Keratinocyte (primary cell): Measurements from ENCODE around the gene SLC43A1. TPM values are rescaled to one million over a fixed set of nuclear protein-coding genes. Genes with fewer than 3 reads are reported as not detected.
A peak's percentile ranks its signal among the peaks of the same experiment; 100 is the strongest.

Experiments
- DNase-seq: peaks from one replicate; pipeline ENCODE4 v3.0.0-alpha.2; 2011; ENCODE audit warnings: low read depth, missing footprints, low spot score
- FAIRE-seq: peaks from 2 replicates; lab custom pipeline; 2011; peaks lifted over from hg19 to GRCh38; lab: Jason Lieb, UNC
- H2AFZ ChIP-seq: 2 replicates; pipeline ENCODE4 v1.6.0; 2012; ENCODE audit warnings: low read length, control low read depth, inconsistent platforms; ENCODE audit not compliant: control insufficient read depth
- H3K27ac ChIP-seq: 2 replicates; pipeline ENCODE4 v1.5.1; 2011; ENCODE audit warnings: low read length; ENCODE audit not compliant: control insufficient read depth, insufficient read depth
- H3K27me3 ChIP-seq: 3 replicates; pipeline ENCODE4 v1.6.0; 2011; ENCODE audit warnings: low read length; ENCODE audit not compliant: control insufficient read depth, insufficient read depth; ENCODE audit errors: extremely low read depth
- H3K36me3 ChIP-seq, 2 experiments: 2 replicates in 1 of 2; 3 replicates in 1 of 2; pipeline ENCODE4 v1.5.1; 2011; ENCODE audit warnings: low read length in 2 of 2, mild to moderate bottlenecking in 1 of 2; ENCODE audit not compliant: control insufficient read depth in 2 of 2, insufficient read depth in 2 of 2; ENCODE audit errors: extremely low read depth in 1 of 2
- H3K4me1 ChIP-seq: 3 replicates; pipeline ENCODE4 v1.5.1; 2011; ENCODE audit warnings: low read length; ENCODE audit not compliant: control insufficient read depth, insufficient read depth; ENCODE audit errors: extremely low read depth
- H3K4me2 ChIP-seq: 3 replicates; pipeline ENCODE4 v1.6.0; 2011; ENCODE audit warnings: low read depth, low read length; ENCODE audit not compliant: control insufficient read depth, insufficient read depth; ENCODE audit errors: extremely low read depth
- H3K4me3 ChIP-seq, 3 experiments: fragments of 200-600 bp in 1 of 3; sonication (generic) in 1 of 3; 2 replicates in 2 of 3; 3 replicates in 1 of 3; pipeline ENCODE4 v1.5.1; 2011 to 2016; ENCODE audit warnings: low read length in 3 of 3, mild to moderate bottlenecking in 3 of 3, control low read depth in 2 of 3, inconsistent platforms in 1 of 3, low read depth in 1 of 3, mixed read lengths in 1 of 3, mixed run types in 1 of 3, moderate library complexity in 1 of 3; ENCODE audit not compliant: control insufficient read depth in 2 of 3, insufficient read depth in 2 of 3; ENCODE audit errors: extremely low read depth in 1 of 3
- H3K79me2 ChIP-seq: 2 replicates; pipeline ENCODE4 v1.6.0; 2012; ENCODE audit warnings: low read length; ENCODE audit not compliant: control insufficient read depth, insufficient read depth
- H3K9ac ChIP-seq: 3 replicates; pipeline ENCODE4 v1.6.0; 2011; ENCODE audit warnings: low read length; ENCODE audit not compliant: control insufficient read depth, insufficient read depth; ENCODE audit errors: extremely low read depth
- H3K9me1 ChIP-seq: 3 replicates; pipeline ENCODE4 v1.6.0; 2011; ENCODE audit warnings: low read length; ENCODE audit not compliant: control insufficient read depth, insufficient read depth; ENCODE audit errors: extremely low read depth
- H3K9me3 ChIP-seq: 2 replicates; pipeline ENCODE4 v1.5.1; 2012; ENCODE audit warnings: low read depth, low read length; ENCODE audit not compliant: control insufficient read depth
- H4K20me1 ChIP-seq: 3 replicates; pipeline ENCODE4 v1.6.0; 2011; ENCODE audit warnings: low read length; ENCODE audit not compliant: control insufficient read depth, insufficient read depth; ENCODE audit errors: extremely low read depth
- EZH2 ChIP-seq: IDR thresholded peaks from one replicate; pipeline ENCODE4 v1.6.1; 2012; ENCODE audit warnings: inconsistent platforms, mild to moderate bottlenecking, low read length, moderate library complexity
- dilution Hi-C: fragments of 300-500 bp; cut with MboI; formaldehyde crosslinking; loops from one replicate; pipeline ENCODE4 v1.7.0; 2020; ENCODE audit warnings: low sequenced_read_pairs; ENCODE audit not compliant: extremely low pct_ligation_motif_present
- polyA plus RNA-seq, 5 experiments: library from polyadenylated mRNA; depleted of rRNA in 3 of 5; stranded (reverse) in 3 of 5; stranded (forward) in 1 of 5; unstranded in 1 of 5; fragments of >200 nt; gene quantifications; 1 replicate in 1 of 5; 2 replicates in 3 of 5; 3 replicates in 1 of 5; pipeline versions ENCODE4 v1.2.1 to v1.2.3, GENCODE V29; 2011 to 2012; ENCODE audit warnings: missing spikeins in 2 of 5, low read depth in 1 of 5, low replicate concordance in 1 of 5
- TF ChIP-seq, protein P1 (sequence below), 3 experiments: IDR thresholded peaks in 1 of 3; conservative IDR thresholded peaks in 1 of 3; optimal IDR thresholded peaks in 1 of 3; 2 replicates in 2 of 3; 3 replicates in 1 of 3; pipeline versions ENCODE3 to v1.5.1; 2011; ENCODE audit warnings: low read length in 3 of 3, mild to moderate bottlenecking in 3 of 3, moderate library complexity in 2 of 3, control low read depth in 1 of 3, inconsistent platforms in 1 of 3; ENCODE audit not compliant: insufficient read depth in 2 of 3; ENCODE audit errors: extremely low read depth in 1 of 3

Gene SLC43A1
- polyA plus RNA-seq, 1 donor (not counting 4 experiments of a cell fraction or from before 2014, with no cell fraction given) = 0.75 TPM

DNA sequence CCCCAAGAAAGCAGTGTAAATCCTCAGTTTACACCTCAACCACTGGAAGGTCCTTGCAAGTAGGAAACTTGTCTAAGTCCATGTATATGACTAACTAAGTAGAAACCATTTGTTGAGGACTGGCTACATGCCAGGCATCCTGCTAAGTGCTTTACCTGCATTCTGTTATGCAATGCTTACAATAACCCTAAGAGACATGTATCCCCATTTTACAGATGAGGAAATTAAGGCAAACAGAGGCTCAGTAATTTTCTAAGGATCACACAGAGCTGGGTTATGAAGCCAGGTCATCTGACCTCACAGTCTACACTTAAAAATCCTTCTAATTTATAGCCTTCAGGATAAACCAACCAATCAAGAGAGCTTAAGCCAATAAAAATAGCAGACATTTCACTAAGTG lies 13.5 kb upstream of the SLC43A1 start:
- H2AFZ ChIP-seq = no peak overlapping the region
- H3K27me3 ChIP-seq = no peaks in the 10 kb centered on the region
- H3K4me2 ChIP-seq = peak overlapping the region; percentile 91
- H3K27ac ChIP-seq = no peak overlapping the region
- peaks cover 2 to 8% of the 10 kb centered on the region in 2 experiments for H3K36me3 ChIP-seq
- H3K4me3 ChIP-seq = no peak overlapping the region
- TF ChIP-seq, protein P1, sequence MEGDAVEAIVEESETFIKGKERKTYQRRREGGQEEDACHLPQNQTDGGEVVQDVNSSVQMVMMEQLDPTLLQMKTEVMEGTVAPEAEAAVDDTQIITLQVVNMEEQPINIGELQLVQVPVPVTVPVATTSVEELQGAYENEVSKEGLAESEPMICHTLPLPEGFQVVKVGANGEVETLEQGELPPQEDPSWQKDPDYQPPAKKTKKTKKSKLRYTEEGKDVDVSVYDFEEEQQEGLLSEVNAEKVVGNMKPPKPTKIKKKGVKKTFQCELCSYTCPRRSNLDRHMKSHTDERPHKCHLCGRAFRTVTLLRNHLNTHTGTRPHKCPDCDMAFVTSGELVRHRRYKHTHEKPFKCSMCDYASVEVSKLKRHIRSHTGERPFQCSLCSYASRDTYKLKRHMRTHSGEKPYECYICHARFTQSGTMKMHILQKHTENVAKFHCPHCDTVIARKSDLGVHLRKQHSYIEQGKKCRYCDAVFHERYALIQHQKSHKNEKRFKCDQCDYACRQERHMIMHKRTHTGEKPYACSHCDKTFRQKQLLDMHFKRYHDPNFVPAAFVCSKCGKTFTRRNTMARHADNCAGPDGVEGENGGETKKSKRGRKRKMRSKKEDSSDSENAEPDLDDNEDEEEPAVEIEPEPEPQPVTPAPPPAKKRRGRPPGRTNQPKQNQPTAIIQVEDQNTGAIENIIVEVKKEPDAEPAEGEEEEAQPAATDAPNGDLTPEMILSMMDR (optimal IDR thresholded peaks at IDR 0.05 in 1 of 3, IDR thresholded peaks at IDR 0.05 in 1 of 3, conservative IDR thresholded peaks at IDR 0.05 in 1 of 3; ENCODE audit: extremely low read depth in 1 of 3, insufficient read depth in 2 of 3, low read length in 3 of 3) = no peak
- TF ChIP-seq EZH2 = no peak
- no peaks in the 10 kb centered on the region for H4K20me1 ChIP-seq
- H3K4me1 ChIP-seq = peaks cover 14% of the 10 kb centered on the region
- no peak for DNase-seq
- FAIRE-seq = no peak
- dilution Hi-C loops = no loop called here
- H3K79me2 ChIP-seq = peaks cover 20% of the 10 kb centered on the region
- no peak overlapping the region for H3K9ac ChIP-seq
- no peaks in the 10 kb centered on the region for H3K9me1 ChIP-seq
- no peaks in the 10 kb centered on the region for H3K9me3 ChIP-seq

DNA sequence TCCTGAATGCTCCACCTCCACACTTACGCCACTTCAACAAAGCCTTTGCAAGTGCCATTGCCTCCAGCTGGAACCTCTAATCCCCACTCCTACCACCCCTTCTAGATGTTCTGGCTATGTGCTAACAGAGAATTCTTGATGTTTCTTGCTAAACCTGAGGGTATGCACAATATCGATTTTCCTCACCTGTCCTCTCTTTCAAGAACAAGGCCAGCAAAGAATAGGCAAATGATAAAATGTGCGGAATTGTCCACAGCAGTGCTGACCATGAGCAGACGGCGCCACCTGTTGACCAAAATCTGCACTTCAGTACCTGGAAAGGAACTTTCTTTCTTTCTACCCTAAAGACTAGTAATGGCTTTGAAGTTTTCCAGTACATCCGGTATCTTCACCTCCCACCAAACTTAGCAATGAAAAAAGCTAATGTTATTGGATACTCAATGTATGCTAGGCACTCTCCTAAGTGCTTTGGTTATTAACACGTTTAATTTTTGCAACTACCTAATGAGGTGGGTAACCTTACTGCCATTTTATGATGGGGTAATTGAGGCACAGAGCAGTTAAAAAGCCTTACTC lies 11.6 kb upstream of the SLC43A1 start:
- H3K4me3 ChIP-seq = no peak overlapping the region
- peaks cover 14% of the 10 kb centered on the region for H3K4me1 ChIP-seq
- FAIRE-seq (peak; percentile 67), DNase-seq (no peak)
- no peak overlapping the region for H3K4me2 ChIP-seq
- H3K79me2 ChIP-seq = peaks cover 20% of the 10 kb centered on the region
- no peak overlapping the region for H3K9ac ChIP-seq
- peaks cover 2 to 8% of the 10 kb centered on the region in 2 experiments for H3K36me3 ChIP-seq
- H3K9me1 ChIP-seq = no peaks in the 10 kb centered on the region
- no peak overlapping the region for H3K27ac ChIP-seq
- no peaks in the 10 kb centered on the region for H3K27me3 ChIP-seq
- dilution Hi-C loops = no loop called here
- no peak overlapping the region for H2AFZ ChIP-seq
- H4K20me1 ChIP-seq = no peaks in the 10 kb centered on the region
- TF ChIP-seq, protein P1 (optimal IDR thresholded peaks at IDR 0.05 in 1 of 3, IDR thresholded peaks at IDR 0.05 in 1 of 3, conservative IDR thresholded peaks at IDR 0.05 in 1 of 3; ENCODE audit: extremely low read depth in 1 of 3, insufficient read depth in 2 of 3, low read length in 3 of 3) = peak; percentile 82 to 95 (median 93)
- TF ChIP-seq EZH2 = no peak
- H3K9me3 ChIP-seq = no peaks in the 10 kb centered on the region
